ENCODE results near the gene ABHD15.

DNA sequence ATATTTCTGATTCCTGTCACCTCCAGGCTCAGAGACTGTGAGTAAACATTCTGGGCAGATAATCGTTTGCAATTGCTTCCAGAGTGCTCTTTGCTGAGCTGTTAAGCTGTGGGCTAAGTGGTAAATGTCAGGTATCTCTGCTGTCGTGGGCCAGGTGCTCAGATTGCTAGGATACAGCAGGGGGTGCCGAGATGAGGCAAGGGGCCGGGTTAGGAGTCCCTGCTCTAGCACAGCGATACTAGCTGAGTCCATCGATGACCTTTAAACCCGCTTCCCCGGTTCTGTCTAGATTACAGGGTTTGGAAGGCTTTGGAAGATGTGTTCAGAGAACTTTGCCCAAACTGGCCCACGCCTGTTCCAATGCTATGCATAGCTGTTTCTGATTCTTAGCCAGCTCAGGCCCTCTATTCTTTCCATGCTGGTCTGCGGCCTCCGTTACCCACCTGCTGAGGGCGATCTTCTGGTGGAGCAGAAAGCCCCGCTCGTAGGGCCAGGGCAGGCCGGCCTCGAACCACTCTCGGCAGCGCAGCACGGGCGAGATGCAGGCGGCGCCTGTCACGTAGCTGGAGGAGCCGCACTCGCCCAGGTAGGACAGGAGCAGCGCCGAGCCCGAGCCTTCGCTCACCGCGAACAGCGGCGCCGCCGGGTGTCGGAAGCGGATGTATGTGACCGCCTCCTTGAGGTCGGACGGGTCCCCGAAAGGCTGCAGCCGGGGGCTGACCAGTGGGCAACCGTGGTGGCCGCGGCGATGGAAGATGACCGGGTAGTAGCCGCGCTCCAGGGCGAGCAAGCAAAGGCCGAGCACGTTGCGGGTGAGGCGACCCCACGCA is 979 bp downstream of the ABHD15 start:
- no peak for TF ChIP-seq EZH2phosphoT487 (IDR thresholded peaks at IDR 0.05; ENCODE audit: insufficient read depth, low read depth)
- no peak for TF ChIP-seq EZH2 (IDR thresholded peaks at IDR 0.05; ENCODE audit: insufficient read depth, poor library complexity, severe bottlenecking)
